Activated CD8-positive, alpha-beta memory T cell treated with anti-CD3 and anti-CD28 coated beads for 1 hour (primary cell): ENCODE measurements around the gene SCT.
A peak's percentile ranks its signal among the peaks of the same experiment; 100 is the strongest.

Experiments
- DNase-seq, 2 donors: peaks; one replicate each; pipeline ENCODE4 v3.0.0-alpha.2; 2020; ENCODE audit warnings: low read depth in 1 of 2; ENCODE audit errors: extremely low read depth in 1 of 2

The SCT gene

GRCh38 chr11:589798-590197 is 37.2 kb downstream of the SCT start:
- DNase-seq: no peak

- peak; percentile 34 to 84 for DNase-seq
Measured at GRCh38 chr11:587978-588380, 39.0 kb downstream of the SCT start.

GRCh38 chr11:587546-587945 is 39.4 kb downstream of the SCT start:
- no peak for DNase-seq

- no peak for DNase-seq
Measured at GRCh38 chr11:586376-587316, 40.3 kb downstream of the SCT start.

- DNase-seq: no peak
Measured at GRCh38 chr11:584287-584686, 42.7 kb downstream of the SCT start.

- no peak for DNase-seq
Measured at GRCh38 chr11:581752-582151, 45.2 kb downstream of the SCT start.

GRCh38 chr11:581342-581741 is 45.6 kb downstream of the SCT start:
- no peak for DNase-seq

- no peak for DNase-seq
Measured at GRCh38 chr11:579830-580601, 47.0 kb downstream of the SCT start.

GRCh38 chr11:578276-579035 is 48.5 kb downstream of the SCT start:
- DNase-seq: no peak

- DNase-seq: no peak
Measured at GRCh38 chr11:577611-577894, 49.4 kb downstream of the SCT start.

GRCh38 chr11:576811-577610 is 50.0 kb downstream of the SCT start:
- no peak for DNase-seq
